OCI-LY3 (cell line): ENCODE results near the gene SYT10.

Experiments used
- CTCF ChIP-seq: fragments of 200-600, 300-600 bp; sonication (generic); IDR thresholded peaks from 2 replicates; pipeline ENCODE4 v1.5.1; 2014; ENCODE audit warnings: antibody characterized with exemption, low read length, low read depth
- EZH2phosphoT487 ChIP-seq: fragments of 200-600 bp; shearing (Covaris generic); IDR thresholded peaks from 2 replicates; pipeline ENCODE4 v1.6.1; 2018; ENCODE audit warnings: antibody characterized with exemption, mixed run types, low read depth

DNA sequence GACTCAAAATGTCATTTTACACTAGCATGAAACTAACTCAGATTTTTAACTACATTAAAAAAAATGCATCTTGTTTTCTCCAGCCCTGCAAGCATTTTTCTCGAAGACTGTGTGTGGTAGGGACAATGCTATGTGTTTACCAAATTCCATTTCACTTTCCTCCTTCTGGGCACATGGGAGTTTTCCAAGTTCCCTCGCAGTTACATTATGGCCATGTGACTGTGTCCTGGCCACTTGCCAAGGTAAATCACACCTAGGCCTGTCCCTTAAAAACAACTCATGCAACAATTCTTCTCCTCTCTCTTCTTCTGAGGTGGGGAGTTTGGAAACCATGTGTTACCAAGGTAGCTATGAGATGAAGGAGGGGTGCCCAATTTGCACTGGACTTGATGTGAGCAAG is 108.7 kb downstream of the SYT10 start:
- TF ChIP-seq CTCF (no peak), EZH2phosphoT487 (no peak)
